NB4 (cell line): ENCODE measurements around the gene CSNK1D.

Experiments
- DNase-seq: peaks from one replicate; pipeline ENCODE4 v3.0.0; 2010; ENCODE audit warnings: low read depth
- H3K4me3 ChIP-seq: one replicate; pipeline ENCODE4 v1.5.1; 2011; ENCODE audit warnings: mild to moderate bottlenecking, low read depth, low read length, moderate library complexity
- MYC ChIP-seq: IDR thresholded peaks from 2 replicates; pipeline ENCODE4 v1.6.1; 2011; ENCODE audit warnings: low read depth, low read length
- POLR2A ChIP-seq: IDR thresholded peaks from 2 replicates; pipeline ENCODE4 v1.6.1; 2011; ENCODE audit warnings: mild to moderate bottlenecking; ENCODE audit not compliant: insufficient read length; ENCODE audit errors: extremely low read depth
- TF ChIP-seq, protein P1 (sequence below): IDR thresholded peaks from 2 replicates; pipeline ENCODE4 v1.6.1; 2011; ENCODE audit warnings: low read depth, low read length
- TF ChIP-seq, protein P2 (sequence below): IDR thresholded peaks from one replicate; pipeline ENCODE4 v1.5.1; 2012; ENCODE audit warnings: low read depth, low read length

Gene CSNK1D

DNA sequence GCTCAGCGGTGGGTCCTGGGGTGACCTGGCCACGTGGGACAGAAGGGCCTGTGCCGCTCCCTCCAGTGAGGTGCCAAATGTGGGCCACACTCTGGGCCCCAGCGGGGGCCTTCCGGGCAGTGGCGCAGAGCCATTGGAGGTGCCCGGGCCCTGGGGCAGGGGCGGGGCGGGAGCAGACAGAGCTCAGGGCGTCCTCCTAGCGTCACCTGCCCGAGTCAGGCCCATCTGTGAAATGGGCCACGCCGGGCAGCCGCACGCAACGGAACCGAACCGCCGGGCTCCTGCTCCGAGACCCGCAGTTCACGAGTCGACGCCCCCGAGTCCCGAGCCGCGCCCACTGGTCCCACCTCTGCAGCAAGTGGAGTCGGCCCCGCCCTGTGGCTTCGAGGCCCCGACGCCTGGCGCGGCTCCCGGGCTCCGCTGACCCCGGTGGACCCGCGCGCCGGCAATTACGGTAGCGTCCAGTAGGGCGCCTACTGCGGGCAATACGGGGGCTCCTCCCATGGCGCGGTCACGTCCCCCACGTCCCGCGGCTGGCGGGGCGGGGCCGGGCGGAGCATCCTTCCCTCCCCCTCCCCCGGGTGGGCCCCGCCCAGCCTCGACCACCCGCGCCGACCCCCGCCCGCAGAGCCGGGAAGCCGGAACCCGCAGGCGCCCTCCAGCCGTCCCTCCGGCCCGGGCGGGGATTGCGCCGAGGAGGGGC, 42.7 kb downstream of the CSNK1D start:
- peak overlapping the region; percentile 88 for H3K4me3 ChIP-seq
- peak; percentile 89 for DNase-seq
- TF ChIP-seq POLR2A = no peak
- TF ChIP-seq, protein P1, sequence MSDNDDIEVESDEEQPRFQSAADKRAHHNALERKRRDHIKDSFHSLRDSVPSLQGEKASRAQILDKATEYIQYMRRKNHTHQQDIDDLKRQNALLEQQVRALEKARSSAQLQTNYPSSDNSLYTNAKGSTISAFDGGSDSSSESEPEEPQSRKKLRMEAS = peak; percentile 47; the same call in 1 of the 2 replicates
- TF ChIP-seq, protein P2, sequence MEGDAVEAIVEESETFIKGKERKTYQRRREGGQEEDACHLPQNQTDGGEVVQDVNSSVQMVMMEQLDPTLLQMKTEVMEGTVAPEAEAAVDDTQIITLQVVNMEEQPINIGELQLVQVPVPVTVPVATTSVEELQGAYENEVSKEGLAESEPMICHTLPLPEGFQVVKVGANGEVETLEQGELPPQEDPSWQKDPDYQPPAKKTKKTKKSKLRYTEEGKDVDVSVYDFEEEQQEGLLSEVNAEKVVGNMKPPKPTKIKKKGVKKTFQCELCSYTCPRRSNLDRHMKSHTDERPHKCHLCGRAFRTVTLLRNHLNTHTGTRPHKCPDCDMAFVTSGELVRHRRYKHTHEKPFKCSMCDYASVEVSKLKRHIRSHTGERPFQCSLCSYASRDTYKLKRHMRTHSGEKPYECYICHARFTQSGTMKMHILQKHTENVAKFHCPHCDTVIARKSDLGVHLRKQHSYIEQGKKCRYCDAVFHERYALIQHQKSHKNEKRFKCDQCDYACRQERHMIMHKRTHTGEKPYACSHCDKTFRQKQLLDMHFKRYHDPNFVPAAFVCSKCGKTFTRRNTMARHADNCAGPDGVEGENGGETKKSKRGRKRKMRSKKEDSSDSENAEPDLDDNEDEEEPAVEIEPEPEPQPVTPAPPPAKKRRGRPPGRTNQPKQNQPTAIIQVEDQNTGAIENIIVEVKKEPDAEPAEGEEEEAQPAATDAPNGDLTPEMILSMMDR = no peak
- TF ChIP-seq MYC = peak; percentile 36; the same call in 1 of the 2 replicates

DNA sequence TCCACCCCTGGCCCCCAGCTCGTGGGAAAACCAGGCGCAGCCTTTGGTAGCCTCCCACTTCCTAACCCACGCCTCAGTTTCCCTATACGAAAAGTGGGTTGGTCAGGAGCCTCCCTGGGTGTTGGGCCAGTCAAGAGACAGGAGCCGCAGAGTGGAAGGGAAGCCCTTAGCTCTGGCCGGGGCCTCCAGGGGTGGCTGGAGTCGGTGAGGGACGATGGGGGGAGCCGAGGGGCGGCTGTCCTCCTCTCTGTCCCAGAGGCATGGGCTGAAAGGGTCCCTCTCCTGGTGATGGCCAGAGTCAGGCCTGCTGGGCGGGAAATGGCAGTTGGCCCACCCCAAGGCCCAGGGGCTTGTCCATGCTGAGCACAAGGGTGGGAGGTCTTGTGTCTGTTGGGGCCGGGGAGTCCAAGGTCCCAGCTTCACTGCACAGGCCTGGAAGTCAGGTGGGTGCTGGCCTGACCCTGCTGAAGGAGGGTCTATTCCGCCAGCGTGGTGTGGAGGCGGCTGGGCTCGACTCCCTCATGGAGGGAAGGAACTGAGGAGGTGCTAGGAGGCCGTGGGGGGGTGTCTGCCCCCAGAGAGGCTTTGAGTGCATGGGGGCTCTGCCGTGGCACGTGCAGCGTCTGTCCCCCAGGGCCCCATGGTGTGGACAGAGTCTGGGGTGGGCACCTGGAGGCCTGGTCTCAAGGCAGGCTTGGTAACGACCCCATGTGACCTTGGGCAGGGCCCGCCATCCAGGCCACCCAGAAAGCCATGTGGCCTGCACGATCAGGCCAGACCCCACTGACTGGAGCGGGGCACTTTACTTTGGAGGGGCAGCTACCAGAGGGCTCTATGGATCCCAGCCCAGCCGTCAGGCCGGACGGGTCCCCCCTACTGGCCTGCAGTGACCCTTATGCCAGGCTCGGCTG, 43.5 kb downstream of the CSNK1D start:
- H3K4me3 ChIP-seq = peak overlapping the region; percentile 88
- DNase-seq = peak; percentile 64
- TF ChIP-seq POLR2A = no peak
- TF ChIP-seq, protein P1 = peak; percentile 48; the same call in 1 of the 2 replicates

DNA sequence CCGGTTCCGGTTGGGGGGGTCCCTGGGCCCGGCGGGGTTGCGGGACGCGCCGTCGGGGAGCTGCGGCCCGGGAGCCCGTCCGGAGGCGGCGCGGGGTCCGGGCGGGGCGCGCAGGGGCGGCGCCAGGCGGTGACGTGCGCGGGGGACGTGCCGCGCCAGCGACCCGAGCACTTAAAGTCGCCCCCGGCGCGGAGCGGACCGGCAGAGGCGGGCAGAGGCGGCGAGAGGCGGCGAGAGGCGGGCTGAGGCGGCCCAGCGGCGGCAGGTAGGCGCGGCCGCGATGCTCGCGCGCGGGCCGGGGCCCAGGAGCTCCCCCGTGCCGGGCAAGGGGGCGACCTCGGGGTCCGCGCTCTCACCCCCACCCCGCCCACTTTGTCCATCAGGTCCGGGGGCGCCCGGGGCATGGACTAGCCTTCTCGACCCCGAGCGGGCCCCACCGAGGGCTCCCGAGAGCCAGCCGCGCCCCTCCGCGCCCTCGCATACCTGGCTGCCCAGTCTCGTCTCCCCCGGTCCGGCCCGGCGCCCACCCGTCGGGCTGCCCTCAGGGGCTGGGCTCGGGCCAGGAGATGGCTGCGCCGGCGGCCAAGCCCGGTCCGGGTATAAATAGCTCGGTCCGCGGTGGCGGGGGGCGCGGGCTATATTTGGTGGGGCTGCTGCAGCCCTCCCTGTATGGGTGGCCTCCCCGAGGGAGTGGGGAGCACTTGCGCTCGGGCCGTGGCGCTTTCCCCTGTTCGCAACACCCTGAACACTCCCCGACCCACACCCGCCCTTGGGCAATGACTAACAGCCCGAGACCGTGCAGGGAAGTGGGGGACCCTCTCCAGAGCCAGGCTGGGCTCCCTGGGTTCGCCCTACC, 44.4 kb downstream of the CSNK1D start, which contains the start of gene SLC16A3:
SLC16A3 (plus strand) TSS at position 201 of the 856 bp plus-strand sequence. CDS start 6,967 bp downstream, outside the sequence.
- DNase-seq = peak; percentile 85
- TF ChIP-seq MYC = no peak
- TF ChIP-seq, protein P1 = no peak
- TF ChIP-seq, protein P2 = no peak
- peak; percentile 94 for TF ChIP-seq POLR2A
- peak within 1 kb of the TSS; percentile 88 for H3K4me3 ChIP-seq

DNA sequence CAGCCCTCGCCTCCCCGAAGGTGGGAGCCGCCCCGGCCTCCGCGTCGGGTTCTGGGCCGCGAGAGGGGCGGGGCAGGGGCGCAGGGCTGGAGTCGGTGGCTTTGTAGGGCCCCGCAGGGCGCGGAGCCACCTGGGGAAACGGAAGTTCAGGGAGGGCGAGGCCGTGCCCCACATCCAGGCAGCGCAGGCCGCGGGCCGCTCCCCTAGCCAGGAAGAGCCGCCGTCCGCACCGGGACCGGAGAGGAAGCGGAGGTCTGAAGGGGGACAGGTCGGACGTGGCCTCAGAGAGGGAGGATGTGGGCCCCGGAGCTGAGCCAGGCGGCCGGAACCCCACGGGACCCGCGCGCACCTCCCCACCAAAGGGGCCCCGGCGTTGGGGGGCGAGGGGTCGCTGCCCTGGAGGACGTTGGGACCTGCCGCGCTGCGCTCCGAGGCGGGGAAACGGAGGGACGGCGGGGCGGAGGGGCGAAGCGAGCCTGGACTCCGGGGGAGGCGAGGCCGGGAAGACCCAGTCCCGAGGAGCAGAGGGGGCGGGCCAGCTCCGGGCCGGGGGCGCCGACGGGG, 45.1 kb downstream of the CSNK1D start:
- H3K4me3 ChIP-seq = peak overlapping the region; percentile 50
- TF ChIP-seq MYC (peak; percentile 48), POLR2A (peak; percentile 37)
- TF ChIP-seq, protein P1 = 0 out of 2 replicates have a peak, but pooled peaks have one; percentile 34
- TF ChIP-seq, protein P2 = no peak
- DNase-seq = peak; percentile 90

DNA sequence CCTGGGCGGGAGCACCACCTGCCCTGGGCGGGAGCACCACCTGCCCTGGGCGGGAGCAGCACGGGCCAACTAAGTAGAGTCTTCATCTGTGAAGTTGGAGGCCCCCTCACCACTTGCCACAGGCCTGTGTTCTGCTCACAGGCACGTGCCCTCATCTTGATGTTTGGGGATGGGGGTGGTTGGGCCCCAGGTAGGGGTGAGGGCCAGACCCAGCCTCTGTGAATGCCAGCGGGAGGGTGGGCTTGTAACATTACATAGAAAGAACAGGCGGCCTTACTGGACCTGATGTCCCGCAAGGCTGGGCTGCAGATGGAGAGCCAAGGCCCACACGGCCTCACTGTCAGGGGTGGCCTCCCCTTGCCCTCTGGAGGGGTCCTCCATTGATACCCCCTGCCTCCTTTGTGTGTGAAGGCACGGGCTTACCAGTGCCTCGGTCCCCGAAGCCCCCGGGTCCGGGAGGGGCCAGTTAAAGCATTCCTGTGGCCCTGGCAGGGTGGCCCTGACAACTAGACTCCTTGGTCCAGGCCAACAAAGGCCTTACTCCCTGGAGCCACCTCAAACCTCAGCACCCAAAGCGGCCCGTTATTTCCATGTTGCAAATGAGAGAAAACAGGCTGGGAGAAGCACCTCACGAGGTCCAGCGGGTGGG, 45.7 kb downstream of the CSNK1D start:
- no peak for DNase-seq
- H3K4me3 ChIP-seq = peak overlapping the region; percentile 50
- TF ChIP-seq, protein P1 = no peak
